CD4-positive, alpha-beta T cell (primary cell): ENCODE data around the gene TMEM204. TPM values are rescaled to one million over a fixed set of nuclear protein-coding genes. Genes with fewer than 3 reads are reported as not detected.

Source experiments
- ATAC-seq: fragments of 200-7000 bp; cut with Tn5 transposase; one replicate; pipeline ENCODE4 v1.10.0; 2022; ENCODE audit warnings: mild to moderate bottlenecking; ENCODE audit not compliant: poor library complexity
- CTCF ChIA-PET: fragments of 350-600 bp; sonication (Branson Sonifier 250); formaldehyde crosslinking; loops from one replicate; lab custom pipeline; 2021; ENCODE audit warnings: antibody characterized with exemption, inconsistent platforms; lab: Charles Lee
- POLR2A ChIA-PET: fragments of 350-600 bp; sonication (Branson Sonifier 250); formaldehyde crosslinking; loops from one replicate; lab custom pipeline; 2021; ENCODE audit warnings: antibody characterized with exemption, inconsistent platforms; lab: Charles Lee
- DNase-seq, 14 experiments: peaks; one replicate each; pipeline ENCODE4 v3.0.0-alpha.2; 2013 to 2020; ENCODE audit warnings: mixed read lengths in 2 of 14
- H3K27ac ChIP-seq, 2 donors: one replicate each; pipeline versions ENCODE4 v1.5.1 to v1.7.0; 2013; ENCODE audit warnings: low read length in 2 of 2, low read depth in 1 of 2, mild to moderate bottlenecking in 1 of 2
- H3K27me3 ChIP-seq, 2 experiments: 1 replicate in 1 of 2; 2 replicates in 1 of 2; pipeline versions ENCODE4 v1.6.1 to v1.7.0; 2013; ENCODE audit warnings: low read length in 2 of 2, control low read depth in 1 of 2, mild to moderate bottlenecking in 1 of 2, moderate library complexity in 1 of 2; ENCODE audit not compliant: insufficient read depth in 2 of 2, control insufficient read depth in 1 of 2
- H3K36me3 ChIP-seq: one replicate; pipeline ENCODE4 v1.6.1; 2013; ENCODE audit warnings: low read length, control low read depth; ENCODE audit not compliant: insufficient read depth
- H3K4me1 ChIP-seq: one replicate; pipeline ENCODE4 v1.6.1; 2013; ENCODE audit warnings: low read length, control low read depth; ENCODE audit not compliant: insufficient read depth
- H3K4me3 ChIP-seq: one replicate; pipeline ENCODE4 v1.5.1; 2013; ENCODE audit warnings: mild to moderate bottlenecking, low read length, moderate library complexity
- H3K9me3 ChIP-seq, 2 experiments: 1 replicate in 1 of 2; 2 replicates in 1 of 2; pipeline versions ENCODE4 v1.6.1 to v1.7.0; 2013; ENCODE audit warnings: low read length in 2 of 2, mild to moderate bottlenecking in 2 of 2, control low read depth in 1 of 2, moderate library complexity in 1 of 2; ENCODE audit not compliant: control insufficient read depth in 1 of 2, insufficient read depth in 1 of 2
- H3K27ac Mint-ChIP-seq: one replicate; pipeline ENCODE4 v1.8.0; 2020; ENCODE audit warnings: mixed read lengths
- H3K27me3 Mint-ChIP-seq: one replicate; pipeline ENCODE4 v1.8.0; 2021; ENCODE audit warnings: mixed read lengths
- H3K36me3 Mint-ChIP-seq: one replicate; pipeline ENCODE4 v1.8.0; 2021; ENCODE audit warnings: low read depth, mixed read lengths
- H3K4me1 Mint-ChIP-seq: one replicate; pipeline ENCODE4 v1.8.0; 2021; ENCODE audit warnings: low read depth, mixed read lengths
- H3K4me3 Mint-ChIP-seq: one replicate; pipeline ENCODE4 v1.8.0; 2020; ENCODE audit warnings: mild to moderate bottlenecking, mixed read lengths
- H3K9me3 Mint-ChIP-seq: one replicate; pipeline ENCODE4 v1.8.0; 2020; ENCODE audit warnings: mixed read lengths
- intact Hi-C, 2 experiments: fragments of 100-400 bp; cut with DNase I in 1 of 2; cut with micrococcal nuclease in 1 of 2; formaldehyde crosslinking; loops; one replicate each; pipeline versions ENCODE4 v1.15.1 to v1.9.0; 2023 to 2025; cut with DNase I, micrococcal nuclease
- total RNA-seq, 174 experiments: library from RNA in 2 of 174; stranded (reverse) in 2 of 174; gene quantifications; one replicate each; pipeline ENCODE4 v1.2.3 and lab custom pipeline; 2021 to 2026
- TF ChIP-seq, protein P1 (sequence below): fragments of 200-600 bp; IDR thresholded peaks from one replicate; pipeline ENCODE4 v1.8.0; 2022; ENCODE audit warnings: antibody characterized with exemption, mild to moderate bottlenecking

Gene TMEM204
- total RNA-seq, 2 experiments from 2014 or later, result 20.5 to 22.1 TPM

DNA sequence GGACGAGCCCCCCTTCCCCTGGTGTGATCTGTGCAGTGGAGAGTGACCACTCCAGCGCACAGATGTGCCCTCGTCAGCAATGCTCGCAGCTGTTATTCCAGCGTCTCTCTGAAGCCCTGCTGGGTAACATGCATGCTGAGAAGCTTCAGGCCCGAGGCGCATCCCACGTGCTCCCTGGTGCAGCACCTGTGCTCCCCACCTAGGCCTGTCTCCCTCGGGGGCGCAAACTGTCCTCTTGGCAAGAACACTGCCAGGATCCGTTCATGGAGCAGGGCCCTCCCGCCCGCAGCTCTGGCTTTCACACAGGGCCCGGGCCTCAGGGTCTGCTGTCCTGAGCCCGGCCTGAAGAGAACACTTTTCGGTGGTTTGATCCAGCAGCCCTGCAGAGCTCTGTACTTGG, 13.0 kb downstream of the TMEM204 start:
- no peak for ATAC-seq
- intact Hi-C loops, result no loop called here
- Mint-ChIP-seq H3K27ac (peak overlapping the region; percentile 72), H3K4me1 (peaks cover 80% of the 10 kb centered on the region), H3K36me3 (peaks cover 91% of the 10 kb centered on the region), H3K27me3 (no peaks in the 10 kb centered on the region), H3K9me3 (no peaks in the 10 kb centered on the region), H3K4me3 (peak overlapping the region; percentile 11)
- TF ChIP-seq, protein P1, sequence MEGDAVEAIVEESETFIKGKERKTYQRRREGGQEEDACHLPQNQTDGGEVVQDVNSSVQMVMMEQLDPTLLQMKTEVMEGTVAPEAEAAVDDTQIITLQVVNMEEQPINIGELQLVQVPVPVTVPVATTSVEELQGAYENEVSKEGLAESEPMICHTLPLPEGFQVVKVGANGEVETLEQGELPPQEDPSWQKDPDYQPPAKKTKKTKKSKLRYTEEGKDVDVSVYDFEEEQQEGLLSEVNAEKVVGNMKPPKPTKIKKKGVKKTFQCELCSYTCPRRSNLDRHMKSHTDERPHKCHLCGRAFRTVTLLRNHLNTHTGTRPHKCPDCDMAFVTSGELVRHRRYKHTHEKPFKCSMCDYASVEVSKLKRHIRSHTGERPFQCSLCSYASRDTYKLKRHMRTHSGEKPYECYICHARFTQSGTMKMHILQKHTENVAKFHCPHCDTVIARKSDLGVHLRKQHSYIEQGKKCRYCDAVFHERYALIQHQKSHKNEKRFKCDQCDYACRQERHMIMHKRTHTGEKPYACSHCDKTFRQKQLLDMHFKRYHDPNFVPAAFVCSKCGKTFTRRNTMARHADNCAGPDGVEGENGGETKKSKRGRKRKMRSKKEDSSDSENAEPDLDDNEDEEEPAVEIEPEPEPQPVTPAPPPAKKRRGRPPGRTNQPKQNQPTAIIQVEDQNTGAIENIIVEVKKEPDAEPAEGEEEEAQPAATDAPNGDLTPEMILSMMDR, result no peak
- Histone ChIP-seq H3K27me3 (no peaks in the 10 kb centered on the region), H3K36me3 (peaks cover 89% of the 10 kb centered on the region), H3K4me3 (no peak overlapping the region), H3K9me3 (no peaks in the 10 kb centered on the region), H3K4me1 (peaks cover 98% of the 10 kb centered on the region), H3K27ac (no peak overlapping the region)
- ChIA-PET CTCF (no interaction called here), POLR2A (interaction anchor here (1.2 to 4.9 kb wide), 4 partner anchors 8 to 127 kb away, joined by 4 to 34 read pairs (median 7); partner anchors contain the start of gene TMEM204)
- DNase-seq, result no peak

DNA sequence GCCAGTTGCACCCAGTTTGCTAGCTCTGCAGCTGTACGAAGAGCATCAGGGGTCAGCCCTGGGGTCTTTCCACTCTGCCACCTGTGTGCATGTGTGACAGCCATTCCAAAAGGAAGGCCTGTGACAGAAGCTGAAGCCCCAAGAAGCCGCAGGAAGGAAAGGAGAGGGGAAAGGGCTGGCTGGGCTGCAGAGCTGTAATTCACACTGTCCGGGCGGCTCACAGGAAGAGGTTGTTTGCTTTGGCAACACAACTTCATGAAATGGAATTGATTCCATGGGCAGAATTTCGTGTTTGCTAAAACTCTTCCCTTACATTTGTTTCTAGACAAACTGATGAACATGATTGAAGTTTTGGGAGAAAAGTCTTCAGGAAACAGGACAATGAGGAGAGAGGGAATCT, 14.8 kb downstream of the TMEM204 start:
- peak overlapping the region; percentile 11 for H3K4me3 Mint-ChIP-seq
- TF ChIP-seq, protein P1, result no peak
- intact Hi-C loops, result no loop called here
- H3K9me3 Mint-ChIP-seq, result no peaks in the 10 kb centered on the region
- no peak for ATAC-seq
- peaks cover 90% of the 10 kb centered on the region for H3K4me1 ChIP-seq
- DNase-seq, result no peak
- CTCF ChIA-PET, result no interaction called here
- no peak overlapping the region for H3K4me3 ChIP-seq
- POLR2A ChIA-PET, result interaction anchor here (1.2 to 3.0 kb wide), 3 partner anchors 11 to 15 kb away, joined by 3 to 10 read pairs (median 4); partner anchors contain the start of gene TMEM204
- peaks cover 89% of the 10 kb centered on the region for H3K36me3 Mint-ChIP-seq
- H3K27ac ChIP-seq, result no peak overlapping the region
- H3K27ac Mint-ChIP-seq, result peak overlapping the region; percentile 72
- H3K36me3 ChIP-seq, result peaks cover 86% of the 10 kb centered on the region
- no peaks in the 10 kb centered on the region for H3K27me3 Mint-ChIP-seq
- no peaks in the 10 kb centered on the region for H3K9me3 ChIP-seq
- H3K4me1 Mint-ChIP-seq, result peaks cover 79% of the 10 kb centered on the region
- H3K27me3 ChIP-seq, result no peaks in the 10 kb centered on the region

DNA sequence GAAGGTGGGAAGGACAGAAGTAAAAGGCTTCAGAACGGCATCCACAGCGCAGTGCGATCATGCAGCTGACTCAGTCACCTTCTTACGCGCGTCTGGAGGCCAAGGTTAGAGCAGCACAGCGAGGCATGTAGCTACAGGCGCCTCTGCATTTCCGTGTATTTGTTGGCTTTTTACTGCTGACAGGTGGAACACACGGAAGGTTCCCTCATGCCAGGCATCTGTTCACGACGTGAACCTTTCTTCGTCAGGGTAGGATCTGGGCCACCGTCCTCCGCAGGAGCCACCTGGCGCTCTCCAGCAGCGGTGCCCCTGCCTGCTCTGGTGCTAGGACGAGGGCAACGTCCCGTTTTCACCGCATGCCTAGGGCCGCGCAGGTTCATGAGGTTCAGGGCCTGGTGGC, 15.3 kb downstream of the TMEM204 start:
- Mint-ChIP-seq H3K36me3 (peaks cover 89% of the 10 kb centered on the region), H3K9me3 (no peaks in the 10 kb centered on the region), H3K4me1 (peaks cover 77% of the 10 kb centered on the region), H3K27ac (peak overlapping the region; percentile 75), H3K27me3 (no peaks in the 10 kb centered on the region), H3K4me3 (no peak overlapping the region)
- intact Hi-C loops, result no loop called here
- no peak for ATAC-seq
- no peak overlapping the region for H3K4me3 ChIP-seq
- DNase-seq, result no peak
- peaks cover 89% of the 10 kb centered on the region for H3K4me1 ChIP-seq
- TF ChIP-seq, protein P1, result no peak
- POLR2A ChIA-PET, result interaction anchor here (1.3 to 3.0 kb wide), 2 partner anchors 11 to 15 kb away, joined by 4 to 10 read pairs; partner anchors contain the start of gene TMEM204
- H3K9me3 ChIP-seq, result no peaks in the 10 kb centered on the region
- H3K36me3 ChIP-seq, result peaks cover 86% of the 10 kb centered on the region
- H3K27ac ChIP-seq, result no peak overlapping the region
- no peaks in the 10 kb centered on the region for H3K27me3 ChIP-seq
- CTCF ChIA-PET, result no interaction called here
